Measurements from ENCODE around the gene CAPRIN2.

CAPRIN2 gene

DNA sequence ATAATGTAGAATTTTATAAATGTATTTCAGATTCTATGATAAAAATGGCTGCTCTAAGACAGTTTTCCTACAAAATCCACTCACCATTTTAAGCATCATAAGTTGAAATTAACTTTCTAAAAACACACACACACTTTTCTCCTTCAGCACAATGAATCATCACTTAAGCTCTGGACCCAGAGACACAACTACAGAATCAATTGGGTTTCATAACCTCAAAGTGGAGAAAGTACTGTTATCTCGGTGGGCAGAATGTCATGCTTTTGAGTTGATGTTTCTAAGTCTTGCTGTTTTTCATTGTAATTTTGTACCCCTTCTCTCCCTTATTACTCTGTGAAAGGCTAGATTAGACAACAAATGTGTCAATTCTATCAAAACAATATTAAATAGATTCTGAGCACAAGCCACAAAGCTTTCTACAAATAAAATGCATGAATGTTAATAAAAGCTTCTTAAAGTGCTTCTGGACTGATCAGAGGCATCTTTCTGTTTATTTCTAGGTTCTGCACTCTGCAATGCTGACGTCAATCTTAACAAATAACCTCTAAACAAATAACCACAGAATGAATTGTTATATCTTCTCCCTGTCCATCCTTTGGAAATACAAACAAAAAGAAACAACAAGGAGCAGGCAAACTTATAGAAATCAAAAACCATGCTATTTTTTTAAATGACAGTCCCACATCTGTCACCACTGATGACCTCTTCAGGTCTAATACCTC lies 67.3 kb downstream of the CAPRIN2 start:
- TF ChIP-seq, protein P1, sequence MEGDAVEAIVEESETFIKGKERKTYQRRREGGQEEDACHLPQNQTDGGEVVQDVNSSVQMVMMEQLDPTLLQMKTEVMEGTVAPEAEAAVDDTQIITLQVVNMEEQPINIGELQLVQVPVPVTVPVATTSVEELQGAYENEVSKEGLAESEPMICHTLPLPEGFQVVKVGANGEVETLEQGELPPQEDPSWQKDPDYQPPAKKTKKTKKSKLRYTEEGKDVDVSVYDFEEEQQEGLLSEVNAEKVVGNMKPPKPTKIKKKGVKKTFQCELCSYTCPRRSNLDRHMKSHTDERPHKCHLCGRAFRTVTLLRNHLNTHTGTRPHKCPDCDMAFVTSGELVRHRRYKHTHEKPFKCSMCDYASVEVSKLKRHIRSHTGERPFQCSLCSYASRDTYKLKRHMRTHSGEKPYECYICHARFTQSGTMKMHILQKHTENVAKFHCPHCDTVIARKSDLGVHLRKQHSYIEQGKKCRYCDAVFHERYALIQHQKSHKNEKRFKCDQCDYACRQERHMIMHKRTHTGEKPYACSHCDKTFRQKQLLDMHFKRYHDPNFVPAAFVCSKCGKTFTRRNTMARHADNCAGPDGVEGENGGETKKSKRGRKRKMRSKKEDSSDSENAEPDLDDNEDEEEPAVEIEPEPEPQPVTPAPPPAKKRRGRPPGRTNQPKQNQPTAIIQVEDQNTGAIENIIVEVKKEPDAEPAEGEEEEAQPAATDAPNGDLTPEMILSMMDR (IDR thresholded peaks at IDR 0.05; ENCODE audit: insufficient read depth, low read depth, low read length, missing control alignments): no peak
- DNase-seq (ENCODE audit: low read depth): no peak
- H3K4me3 ChIP-seq (ENCODE audit: low read length): no peak overlapping the region

DNA sequence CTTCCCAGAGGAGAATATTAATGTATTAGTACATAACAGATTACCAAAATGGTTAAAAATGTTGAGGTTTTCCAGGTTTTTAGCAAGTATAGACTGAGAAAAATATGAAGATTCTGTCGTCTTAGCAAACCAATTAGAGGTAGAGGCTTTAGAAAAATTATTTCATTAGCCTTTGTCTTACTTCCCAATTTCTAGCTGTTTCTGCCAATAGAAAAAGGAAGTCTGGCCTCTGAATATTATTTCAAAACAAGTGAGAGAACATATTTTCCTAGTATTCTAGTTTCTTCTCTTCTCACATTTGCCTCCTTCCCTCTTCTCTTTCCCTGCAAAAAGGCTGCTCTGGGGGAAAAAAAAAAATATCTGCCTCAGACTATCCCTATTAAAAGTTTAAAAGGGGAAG lies 75.5 kb downstream of the CAPRIN2 start:
- no peak overlapping the region for H3K4me3 ChIP-seq (ENCODE audit: low read length)
- DNase-seq (ENCODE audit: low read depth): no peak
- TF ChIP-seq, protein P1 (IDR thresholded peaks at IDR 0.05; ENCODE audit: insufficient read depth, low read depth, low read length, missing control alignments): no peak

DNA sequence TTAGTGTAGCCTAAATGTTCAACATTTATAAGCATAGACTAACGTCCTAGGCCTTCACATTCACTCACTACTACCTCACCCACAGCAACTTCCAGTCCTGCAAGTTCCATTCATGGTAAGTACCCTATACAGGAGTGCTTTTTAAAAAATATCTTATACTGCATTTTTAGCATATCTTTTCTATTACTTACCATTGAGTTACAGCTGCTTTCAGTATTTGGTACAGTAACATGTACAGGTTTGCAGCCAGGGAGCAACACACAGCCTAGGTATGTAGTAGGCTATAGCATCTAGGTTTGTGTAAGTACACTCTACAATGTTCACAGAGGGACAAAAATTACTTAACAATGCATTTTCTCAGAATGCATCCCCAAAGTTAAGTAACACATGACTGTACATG lies 76.5 kb downstream of the CAPRIN2 start:
- no peak overlapping the region for H3K4me3 ChIP-seq (ENCODE audit: low read length)
- TF ChIP-seq, protein P1 (IDR thresholded peaks at IDR 0.05; ENCODE audit: insufficient read depth, low read depth, low read length, missing control alignments): no peak
- no peak for DNase-seq (ENCODE audit: low read depth)

DNA sequence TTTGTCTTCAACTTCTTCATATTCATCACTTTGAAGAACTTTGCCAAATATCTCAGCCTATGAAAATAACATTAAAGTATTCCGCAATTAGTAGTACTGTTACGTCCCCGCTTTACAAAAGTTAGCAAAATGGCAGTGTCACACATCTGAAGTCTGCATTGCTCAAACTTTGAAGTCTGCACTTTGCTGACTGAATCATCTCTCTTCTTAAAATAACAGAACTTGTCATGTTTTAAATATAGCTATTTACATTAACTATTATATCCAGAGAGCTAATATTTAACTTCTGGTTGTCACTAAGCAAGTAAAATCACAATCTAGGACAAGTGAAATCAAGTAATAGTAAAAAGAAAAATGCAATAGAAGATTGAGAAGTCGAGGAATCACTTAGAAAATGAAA lies 93.5 kb downstream of the CAPRIN2 start:
- no peak for DNase-seq (ENCODE audit: low read depth)
- no peak overlapping the region for H3K4me3 ChIP-seq (ENCODE audit: low read length)
- TF ChIP-seq, protein P1 (IDR thresholded peaks at IDR 0.05; ENCODE audit: insufficient read depth, low read depth, low read length, missing control alignments): no peak
